Ishikawa (cell line): ENCODE results near the gene LSMEM2.

Experiments
- CEBPB ChIP-seq: IDR thresholded peaks from 2 replicates; pipeline ENCODE4 v1.6.1; 2012
- CREB1 ChIP-seq: IDR thresholded peaks from 2 replicates; pipeline ENCODE4 v1.6.1; 2012; ENCODE audit warnings: low read depth
- EGR1 ChIP-seq: IDR thresholded peaks from 2 replicates; pipeline ENCODE4 v1.6.1; 2012
- EP300 ChIP-seq: IDR thresholded peaks from 2 replicates; pipeline ENCODE4 v1.6.1; 2012; ENCODE audit warnings: borderline replicate concordance
- FOXM1 ChIP-seq: IDR thresholded peaks from 2 replicates; pipeline ENCODE4 v1.6.1; 2012; ENCODE audit warnings: low read depth, borderline replicate concordance
- MAX ChIP-seq: IDR thresholded peaks from 2 replicates; pipeline ENCODE4 v1.6.1; 2012
- NFIC ChIP-seq: IDR thresholded peaks from 2 replicates; pipeline ENCODE4 v1.6.1; 2012
- RAD21 ChIP-seq: IDR thresholded peaks from 2 replicates; pipeline ENCODE4 v1.6.1; 2012; ENCODE audit warnings: low read depth
- REST ChIP-seq: IDR thresholded peaks from 2 replicates; pipeline ENCODE4 v1.6.1; 2012; ENCODE audit warnings: low read depth, mild to moderate bottlenecking
- TAF1 ChIP-seq: IDR thresholded peaks from 2 replicates; pipeline ENCODE4 v1.6.1; 2012; ENCODE audit warnings: low read depth, mild to moderate bottlenecking
- TCF12 ChIP-seq: IDR thresholded peaks from 2 replicates; pipeline ENCODE4 v1.6.1; 2012; ENCODE audit warnings: low read depth
- TEAD4 ChIP-seq: IDR thresholded peaks from 2 replicates; pipeline ENCODE4 v1.6.1; 2012
- USF1 ChIP-seq: IDR thresholded peaks from 2 replicates; pipeline ENCODE4 v1.6.1; 2012
- YY1 ChIP-seq: IDR thresholded peaks from 2 replicates; pipeline ENCODE4 v1.6.1; 2012; ENCODE audit warnings: low read depth
- ZBTB7A ChIP-seq: IDR thresholded peaks from 2 replicates; pipeline ENCODE4 v1.6.1; 2012; ENCODE audit warnings: low read depth

The LSMEM2 gene

GRCh38 chr3:50323092-50323600 lies 44.3 kb downstream of the LSMEM2 start:
- no peak for TF ChIP-seq TAF1
- TF ChIP-seq TEAD4, result no peak
- no peak for TF ChIP-seq YY1
- TF ChIP-seq CEBPB, result no peak
- TF ChIP-seq MAX, result no peak

GRCh38 chr3:50323614-50324199 lies 44.8 kb downstream of the LSMEM2 start:
- TF ChIP-seq TEAD4, result no peak
- no peak for TF ChIP-seq EGR1
- TF ChIP-seq YY1, result no peak
- TF ChIP-seq RAD21, result no peak
- TF ChIP-seq ZBTB7A, result no peak
- TF ChIP-seq REST, result no peak
- TF ChIP-seq FOXM1, result no peak
- TF ChIP-seq EP300, result no peak

- TF ChIP-seq YY1 (0 out of 2 replicates have a peak, but pooled peaks have one; percentile 15), RAD21 (peak; percentile 91), TAF1 (no peak)
Measured at GRCh38 chr3:50324351-50325112, 45.6 kb downstream of the LSMEM2 start.

GRCh38 chr3:50325113-50325480 lies 46.2 kb downstream of the LSMEM2 start:
- TF ChIP-seq USF1, result no peak
- no peak for TF ChIP-seq REST
- TF ChIP-seq YY1, result no peak
- TF ChIP-seq EGR1, result no peak
- no peak for TF ChIP-seq FOXM1
- TF ChIP-seq TEAD4, result no peak
- no peak for TF ChIP-seq TAF1
- TF ChIP-seq RAD21, result no peak
- TF ChIP-seq MAX, result no peak
- no peak for TF ChIP-seq CREB1
- no peak for TF ChIP-seq NFIC
- no peak for TF ChIP-seq ZBTB7A
- TF ChIP-seq EP300, result no peak
- no peak for TF ChIP-seq TCF12
- no peak for TF ChIP-seq CEBPB

GRCh38 chr3:50325497-50326181 lies 46.8 kb downstream of the LSMEM2 start:
- no peak for TF ChIP-seq CEBPB
- no peak for TF ChIP-seq TEAD4
- no peak for TF ChIP-seq CREB1
- TF ChIP-seq MAX, result no peak
- no peak for TF ChIP-seq TAF1
- TF ChIP-seq EGR1, result no peak
- no peak for TF ChIP-seq YY1
- no peak for TF ChIP-seq FOXM1
- TF ChIP-seq NFIC, result no peak
- no peak for TF ChIP-seq USF1
- no peak for TF ChIP-seq EP300
- TF ChIP-seq REST, result no peak
- no peak for TF ChIP-seq TCF12
- no peak for TF ChIP-seq RAD21
- TF ChIP-seq ZBTB7A, result no peak
